Measurements from ENCODE around the gene ADCY10.
A peak's percentile ranks its signal among the peaks of the same experiment; 100 is the strongest.

ADCY10 gene

GRCh38 chr1:167776151-167776550, 137.8 kb downstream of the ADCY10 start:
- Histone ChIP-seq H3K27me3 (ENCODE audit: insufficient read depth, poor library complexity, severe bottlenecking) (no peaks in the 10 kb centered on the region), H3K27ac (ENCODE audit: poor library complexity, severe bottlenecking) (no peak overlapping the region), H3K36me3 (ENCODE audit: low read depth) (peaks cover 73% of the 10 kb centered on the region), H3K4me3 (ENCODE audit: severe bottlenecking) (no peak overlapping the region), H3K4me1 (ENCODE audit: insufficient read depth, poor library complexity, severe bottlenecking) (peaks cover 7% of the 10 kb centered on the region), H3K9me3 (ENCODE audit: severe bottlenecking) (no peaks in the 10 kb centered on the region)
- no peak for TF ChIP-seq CTCF (IDR thresholded peaks at IDR 0.05; ENCODE audit: poor library complexity, severe bottlenecking)
- DNase-seq (ENCODE audit: low spot score), result no peak
- ATAC-seq (ENCODE audit: low read depth), result no peak

GRCh38 chr1:167775178-167775577, 138.8 kb downstream of the ADCY10 start:
- H3K36me3 ChIP-seq (ENCODE audit: low read depth), result peaks cover 74% of the 10 kb centered on the region
- no peak overlapping the region for H3K27ac ChIP-seq (ENCODE audit: poor library complexity, severe bottlenecking)

GRCh38 chr1:167774710-167775109, 139.2 kb downstream of the ADCY10 start:
- DNase-seq (ENCODE audit: low spot score) (no peak), ATAC-seq (ENCODE audit: low read depth) (peak; percentile 61)
- no peak for TF ChIP-seq CTCF (IDR thresholded peaks at IDR 0.05; ENCODE audit: poor library complexity, severe bottlenecking)
- no peak overlapping the region for H3K27ac ChIP-seq (ENCODE audit: poor library complexity, severe bottlenecking)
- no peaks in the 10 kb centered on the region for H3K9me3 ChIP-seq (ENCODE audit: severe bottlenecking)
- no peaks in the 10 kb centered on the region for H3K27me3 ChIP-seq (ENCODE audit: insufficient read depth, poor library complexity, severe bottlenecking)
- H3K4me1 ChIP-seq (ENCODE audit: insufficient read depth, poor library complexity, severe bottlenecking), result peaks cover 7% of the 10 kb centered on the region
- H3K36me3 ChIP-seq (ENCODE audit: low read depth), result peaks cover 74% of the 10 kb centered on the region
- no peak overlapping the region for H3K4me3 ChIP-seq (ENCODE audit: severe bottlenecking)

More at GRCh38 chr1:167775178-167775577, 138.8 kb downstream of the ADCY10 start:
- Histone ChIP-seq H3K27me3 (ENCODE audit: insufficient read depth, poor library complexity, severe bottlenecking) (no peaks in the 10 kb centered on the region), H3K4me3 (ENCODE audit: severe bottlenecking) (no peak overlapping the region), H3K4me1 (ENCODE audit: insufficient read depth, poor library complexity, severe bottlenecking) (peaks cover 7% of the 10 kb centered on the region), H3K9me3 (ENCODE audit: severe bottlenecking) (no peaks in the 10 kb centered on the region)
- TF ChIP-seq CTCF (IDR thresholded peaks at IDR 0.05; ENCODE audit: poor library complexity, severe bottlenecking), result no peak
- ATAC-seq (ENCODE audit: low read depth) (0 out of 3 replicates have a peak, but pooled peaks have one; percentile 19), DNase-seq (ENCODE audit: low spot score) (no peak)

- Histone ChIP-seq H3K4me1 (ENCODE audit: insufficient read depth, poor library complexity, severe bottlenecking) (peaks cover 7% of the 10 kb centered on the region), H3K9me3 (ENCODE audit: severe bottlenecking) (no peaks in the 10 kb centered on the region), H3K27ac (ENCODE audit: poor library complexity, severe bottlenecking) (no peak overlapping the region), H3K27me3 (ENCODE audit: insufficient read depth, poor library complexity, severe bottlenecking) (no peaks in the 10 kb centered on the region), H3K4me3 (ENCODE audit: severe bottlenecking) (no peak overlapping the region), H3K36me3 (ENCODE audit: low read depth) (peaks cover 82% of the 10 kb centered on the region)
- DNase-seq (ENCODE audit: low spot score) (no peak), ATAC-seq (ENCODE audit: low read depth) (no peak)
- no peak for TF ChIP-seq CTCF (IDR thresholded peaks at IDR 0.05; ENCODE audit: poor library complexity, severe bottlenecking)
These were observed 140.4 kb downstream of the ADCY10 start for GRCh38 chr1:167773516-167773915.

GRCh38 chr1:167772436-167772835, 141.5 kb downstream of the ADCY10 start:
- Histone ChIP-seq H3K36me3 (ENCODE audit: low read depth) (peaks cover 86% of the 10 kb centered on the region), H3K27ac (ENCODE audit: poor library complexity, severe bottlenecking) (no peak overlapping the region), H3K4me3 (ENCODE audit: severe bottlenecking) (no peak overlapping the region), H3K27me3 (ENCODE audit: insufficient read depth, poor library complexity, severe bottlenecking) (no peaks in the 10 kb centered on the region), H3K9me3 (ENCODE audit: severe bottlenecking) (no peaks in the 10 kb centered on the region), H3K4me1 (ENCODE audit: insufficient read depth, poor library complexity, severe bottlenecking) (peaks cover 7% of the 10 kb centered on the region)
- ATAC-seq (ENCODE audit: low read depth) (no peak), DNase-seq (ENCODE audit: low spot score) (no peak)
- TF ChIP-seq CTCF (IDR thresholded peaks at IDR 0.05; ENCODE audit: poor library complexity, severe bottlenecking), result no peak

All from RWPE2 (cell line).